ENCODE data around the gene MID1. TPM values are rescaled to one million over a fixed set of nuclear protein-coding genes. Genes with fewer than 3 reads are reported as not detected.
A peak's percentile ranks its signal among the peaks of the same experiment; 100 is the strongest.

MID1 gene
- total RNA-seq, 1 donor from 2014 or later = 31.2 TPM

GRCh38 chrX:10484683-10485247 lies 135.6 kb downstream of the MID1 start:
- H3K4me1 ChIP-seq (ENCODE audit: insufficient read depth, low read length) = peaks cover 15% of the 10 kb centered on the region
- no peak overlapping the region for H2AFZ ChIP-seq (ENCODE audit: low read depth, low read length)
- H3K27ac ChIP-seq (ENCODE audit: low read depth, low read length) = peak overlapping the region; percentile 50
- H3K27me3 ChIP-seq (ENCODE audit: insufficient read depth, low read length) = no peaks in the 10 kb centered on the region
- no peak overlapping the region for H3K4me3 Mint-ChIP-seq (ENCODE audit: unreplicated experiment)
- no peaks in the 10 kb centered on the region for H3K36me3 Mint-ChIP-seq (ENCODE audit: low read depth, unreplicated experiment)
- H3K79me2 ChIP-seq (ENCODE audit: insufficient read depth, low read length) = no peaks in the 10 kb centered on the region
- H3K9me3 Mint-ChIP-seq (ENCODE audit: unreplicated experiment) = no peaks in the 10 kb centered on the region
- no peaks in the 10 kb centered on the region for H3K27me3 Mint-ChIP-seq (ENCODE audit: low read depth, unreplicated experiment)
- DNase-seq (ENCODE audit: low read depth) = peak; percentile 58
- H3K4me3 ChIP-seq (ENCODE audit: insufficient read depth, low read depth, low read length) = no peak overlapping the region
- H3K4me1 Mint-ChIP-seq (ENCODE audit: low read depth, unreplicated experiment) = peaks cover 16% of the 10 kb centered on the region
- H3K4me2 ChIP-seq (ENCODE audit: low read length) = no peak overlapping the region
- no peak overlapping the region for H3K9ac ChIP-seq (ENCODE audit: low read length)
- TF ChIP-seq EZH2 (IDR thresholded peaks at IDR 0.05; ENCODE audit: insufficient read depth, low read length) = no peak
- TF ChIP-seq, protein P1, sequence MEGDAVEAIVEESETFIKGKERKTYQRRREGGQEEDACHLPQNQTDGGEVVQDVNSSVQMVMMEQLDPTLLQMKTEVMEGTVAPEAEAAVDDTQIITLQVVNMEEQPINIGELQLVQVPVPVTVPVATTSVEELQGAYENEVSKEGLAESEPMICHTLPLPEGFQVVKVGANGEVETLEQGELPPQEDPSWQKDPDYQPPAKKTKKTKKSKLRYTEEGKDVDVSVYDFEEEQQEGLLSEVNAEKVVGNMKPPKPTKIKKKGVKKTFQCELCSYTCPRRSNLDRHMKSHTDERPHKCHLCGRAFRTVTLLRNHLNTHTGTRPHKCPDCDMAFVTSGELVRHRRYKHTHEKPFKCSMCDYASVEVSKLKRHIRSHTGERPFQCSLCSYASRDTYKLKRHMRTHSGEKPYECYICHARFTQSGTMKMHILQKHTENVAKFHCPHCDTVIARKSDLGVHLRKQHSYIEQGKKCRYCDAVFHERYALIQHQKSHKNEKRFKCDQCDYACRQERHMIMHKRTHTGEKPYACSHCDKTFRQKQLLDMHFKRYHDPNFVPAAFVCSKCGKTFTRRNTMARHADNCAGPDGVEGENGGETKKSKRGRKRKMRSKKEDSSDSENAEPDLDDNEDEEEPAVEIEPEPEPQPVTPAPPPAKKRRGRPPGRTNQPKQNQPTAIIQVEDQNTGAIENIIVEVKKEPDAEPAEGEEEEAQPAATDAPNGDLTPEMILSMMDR (IDR thresholded peaks at IDR 0.05; ENCODE audit: insufficient read depth, low read depth, low read length) = no peak
- H3K9me3 ChIP-seq (ENCODE audit: insufficient read depth, low read depth, low read length) = no peaks in the 10 kb centered on the region
- H3K36me3 ChIP-seq (ENCODE audit: insufficient read depth, low read length) = peaks cover 4% of the 10 kb centered on the region
- H3K27ac Mint-ChIP-seq (ENCODE audit: unreplicated experiment) = peak overlapping the region; percentile 20
- FAIRE-seq = no peak
- no peaks in the 10 kb centered on the region for H4K20me1 ChIP-seq (ENCODE audit: insufficient read depth, low read length)

- FAIRE-seq = peak; percentile 98
- Histone ChIP-seq H3K79me2 (ENCODE audit: insufficient read depth, low read length) (no peaks in the 10 kb centered on the region), H3K27ac (ENCODE audit: low read depth, low read length) (peak overlapping the region; percentile 19), H3K9ac (ENCODE audit: low read length) (no peak overlapping the region), H2AFZ (ENCODE audit: low read depth, low read length) (no peak overlapping the region), H3K9me3 (ENCODE audit: insufficient read depth, low read depth, low read length) (no peaks in the 10 kb centered on the region), H3K4me3 (ENCODE audit: insufficient read depth, low read depth, low read length) (no peak overlapping the region), H3K36me3 (ENCODE audit: insufficient read depth, low read length) (peaks cover 5% of the 10 kb centered on the region), H4K20me1 (ENCODE audit: insufficient read depth, low read length) (no peaks in the 10 kb centered on the region), H3K4me1 (ENCODE audit: insufficient read depth, low read length) (peaks cover 15% of the 10 kb centered on the region), H3K4me2 (ENCODE audit: low read length) (no peak overlapping the region), H3K27me3 (ENCODE audit: insufficient read depth, low read length) (no peaks in the 10 kb centered on the region)
- H3K4me3 Mint-ChIP-seq (ENCODE audit: unreplicated experiment) = no peak overlapping the region
- DNase-seq (ENCODE audit: low read depth) = no peak
- H3K9me3 Mint-ChIP-seq (ENCODE audit: unreplicated experiment) = no peaks in the 10 kb centered on the region
- TF ChIP-seq, protein P1 (IDR thresholded peaks at IDR 0.05; ENCODE audit: insufficient read depth, low read depth, low read length) = no peak
- H3K27me3 Mint-ChIP-seq (ENCODE audit: low read depth, unreplicated experiment) = no peaks in the 10 kb centered on the region
- no peaks in the 10 kb centered on the region for H3K36me3 Mint-ChIP-seq (ENCODE audit: low read depth, unreplicated experiment)
- H3K4me1 Mint-ChIP-seq (ENCODE audit: low read depth, unreplicated experiment) = peaks cover 16% of the 10 kb centered on the region
- no peak overlapping the region for H3K27ac Mint-ChIP-seq (ENCODE audit: unreplicated experiment)
These were observed 137.1 kb downstream of the MID1 start for GRCh38 chrX:10483191-10483831.

GRCh38 chrX:10482708-10483107 lies 137.7 kb downstream of the MID1 start:
- Histone ChIP-seq H3K27me3 (ENCODE audit: insufficient read depth, low read length) (no peaks in the 10 kb centered on the region), H3K9ac (ENCODE audit: low read length) (no peak overlapping the region), H3K36me3 (ENCODE audit: insufficient read depth, low read length) (peaks cover 8% of the 10 kb centered on the region), H3K4me1 (ENCODE audit: insufficient read depth, low read length) (peaks cover 15% of the 10 kb centered on the region), H3K4me2 (ENCODE audit: low read length) (no peak overlapping the region), H3K9me3 (ENCODE audit: insufficient read depth, low read depth, low read length) (no peaks in the 10 kb centered on the region), H2AFZ (ENCODE audit: low read depth, low read length) (no peak overlapping the region), H3K27ac (ENCODE audit: low read depth, low read length) (no peak overlapping the region), H3K79me2 (ENCODE audit: insufficient read depth, low read length) (no peaks in the 10 kb centered on the region), H4K20me1 (ENCODE audit: insufficient read depth, low read length) (no peaks in the 10 kb centered on the region), H3K4me3 (ENCODE audit: insufficient read depth, low read depth, low read length) (no peak overlapping the region)
- Mint-ChIP-seq H3K27me3 (ENCODE audit: low read depth, unreplicated experiment) (no peaks in the 10 kb centered on the region), H3K4me3 (ENCODE audit: unreplicated experiment) (no peak overlapping the region), H3K36me3 (ENCODE audit: low read depth, unreplicated experiment) (no peaks in the 10 kb centered on the region), H3K27ac (ENCODE audit: unreplicated experiment) (no peak overlapping the region), H3K9me3 (ENCODE audit: unreplicated experiment) (no peaks in the 10 kb centered on the region), H3K4me1 (ENCODE audit: low read depth, unreplicated experiment) (peaks cover 16% of the 10 kb centered on the region)
- no peak for DNase-seq (ENCODE audit: low read depth)
- peak; percentile 71 for FAIRE-seq
- TF ChIP-seq EZH2 (IDR thresholded peaks at IDR 0.05; ENCODE audit: insufficient read depth, low read length) = no peak
- TF ChIP-seq, protein P1 (IDR thresholded peaks at IDR 0.05; ENCODE audit: insufficient read depth, low read depth, low read length) = no peak

Measured in astrocyte (in vitro differentiated cells and primary cell).